Myocyte (in vitro differentiated cells): ENCODE measurements around the gene ASTN2. TPM values are rescaled to one million over a fixed set of nuclear protein-coding genes. Genes with fewer than 3 reads are reported as not detected.

Source experiments
- DNase-seq: peaks from one replicate; pipeline ENCODE4 v3.0.0-alpha.2; 2012; ENCODE audit warnings: low read depth
- total RNA-seq: library from RNA; depleted of rRNA; stranded (reverse); fragments of >200 nt; gene quantifications from 2 replicates; pipeline ENCODE4 v1.2.3, GENCODE V29; 2014

Gene ASTN2
- total RNA-seq, 1 donor from 2014 or later: 25.3 TPM

- no peak for DNase-seq
These were observed 725.9 kb downstream of the ASTN2 start for GRCh38 chr9:116688806-116689485.

- peak; percentile 15 for DNase-seq
These were observed 727.1 kb downstream of the ASTN2 start for GRCh38 chr9:116687754-116688135.

- peak; percentile 94 for DNase-seq
These were observed 727.6 kb downstream of the ASTN2 start, which contains the start of gene TRIM32 for GRCh38 chr9:116687074-116687753. Gene TRIM32 (plus strand): TSS chr9:116687305. CDS start chr9:116697743, 10,438 bp downstream.

GRCh38 chr9:116686693-116687073 lies 728.2 kb downstream of the ASTN2 start:
- no peak for DNase-seq

DNA sequence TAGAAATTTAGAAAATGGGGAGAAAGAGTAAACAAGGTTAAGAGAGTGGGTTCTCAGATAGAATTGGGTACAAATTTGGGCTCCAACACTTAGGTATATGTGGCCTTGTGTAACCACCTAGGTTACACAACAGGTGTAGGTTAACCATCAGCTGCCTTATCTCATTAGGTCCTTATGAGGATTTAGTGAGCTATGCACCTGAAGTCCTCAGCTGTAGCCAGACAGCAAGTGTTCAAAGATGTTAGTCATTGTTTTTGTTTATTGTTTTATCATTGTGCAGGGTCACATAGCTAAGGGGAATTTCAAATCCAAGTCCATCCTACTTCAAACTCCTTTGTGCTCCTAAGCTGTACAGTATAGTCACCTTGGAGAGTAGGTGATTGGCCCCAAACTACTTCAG lies 728.7 kb downstream of the ASTN2 start:
- DNase-seq: no peak

DNA sequence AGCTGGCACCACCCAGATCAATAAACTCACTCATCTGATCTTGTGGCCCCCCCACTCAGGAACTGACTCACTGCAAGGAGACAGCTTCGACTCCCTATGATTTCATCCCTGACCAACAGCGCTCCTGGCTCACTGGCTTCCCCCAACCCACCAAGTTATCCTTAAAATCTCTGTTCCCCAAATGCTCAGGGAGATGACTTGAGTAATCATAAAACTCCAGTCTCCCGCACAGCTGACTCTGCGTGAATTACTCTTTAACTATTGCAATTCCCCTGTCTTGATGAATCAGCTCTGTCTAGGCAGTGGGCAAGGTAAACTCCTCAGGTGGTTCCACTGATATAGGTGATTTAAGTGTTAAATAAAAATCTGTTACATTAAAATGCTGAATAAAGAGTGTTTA lies 729.7 kb downstream of the ASTN2 start:
- DNase-seq: no peak

DNA sequence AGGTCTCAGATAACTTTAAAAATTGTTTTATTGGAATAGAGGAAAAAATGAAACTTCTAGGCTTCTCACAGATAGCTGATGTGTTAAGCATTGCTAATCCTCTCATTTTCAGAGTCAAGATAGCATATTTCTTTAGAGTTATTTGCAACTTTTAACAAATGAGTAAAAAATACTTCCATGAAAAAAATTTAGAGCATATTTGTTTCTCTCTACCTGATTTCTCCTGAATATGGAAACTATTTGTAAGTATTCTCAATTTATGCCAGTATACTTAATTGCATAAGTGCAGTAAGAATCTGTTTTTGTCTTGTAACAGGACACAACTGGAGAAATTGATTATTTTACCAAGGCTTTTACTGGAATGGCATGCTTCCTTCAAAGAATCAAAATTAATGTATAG lies 731.3 kb downstream of the ASTN2 start:
- DNase-seq: no peak

DNA sequence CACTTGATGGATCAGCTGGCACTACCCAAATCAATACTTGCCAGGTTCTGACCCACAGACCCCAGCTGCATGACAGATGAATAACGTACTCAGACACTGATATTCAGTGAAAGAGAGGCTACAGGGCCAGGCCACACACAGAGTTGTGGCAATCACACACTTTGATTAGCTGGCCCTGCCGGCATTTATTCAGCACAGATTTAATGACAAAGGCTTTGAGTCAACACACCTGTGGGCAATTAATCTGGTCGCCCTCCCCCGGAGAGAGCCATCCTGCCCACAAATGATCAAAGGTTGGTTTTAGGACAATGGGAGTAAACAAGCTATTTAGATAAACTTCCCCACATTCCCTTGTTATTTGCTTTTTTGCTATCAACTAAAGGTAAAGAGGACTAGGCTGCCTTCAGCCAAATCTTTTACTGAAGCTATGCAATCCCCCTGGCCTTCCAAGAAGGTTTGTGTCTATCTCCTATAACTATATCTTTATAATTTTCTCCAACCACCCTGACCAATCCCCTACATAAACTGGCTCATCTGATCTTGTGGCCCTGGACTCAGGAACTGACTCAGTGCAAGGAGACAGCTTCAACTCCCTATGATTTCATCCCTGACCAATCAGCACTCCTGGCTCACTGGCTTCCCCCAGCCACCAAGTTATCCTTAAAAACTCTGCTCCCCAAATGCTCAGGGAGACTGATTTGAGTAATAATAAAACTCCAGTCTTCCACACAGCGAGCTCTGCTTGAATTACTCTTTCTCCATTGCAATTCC lies 740.5 kb downstream of the ASTN2 start:
- no peak for DNase-seq

GRCh38 chr9:116673375-116673774 lies 741.5 kb downstream of the ASTN2 start:
- DNase-seq: no peak

DNA sequence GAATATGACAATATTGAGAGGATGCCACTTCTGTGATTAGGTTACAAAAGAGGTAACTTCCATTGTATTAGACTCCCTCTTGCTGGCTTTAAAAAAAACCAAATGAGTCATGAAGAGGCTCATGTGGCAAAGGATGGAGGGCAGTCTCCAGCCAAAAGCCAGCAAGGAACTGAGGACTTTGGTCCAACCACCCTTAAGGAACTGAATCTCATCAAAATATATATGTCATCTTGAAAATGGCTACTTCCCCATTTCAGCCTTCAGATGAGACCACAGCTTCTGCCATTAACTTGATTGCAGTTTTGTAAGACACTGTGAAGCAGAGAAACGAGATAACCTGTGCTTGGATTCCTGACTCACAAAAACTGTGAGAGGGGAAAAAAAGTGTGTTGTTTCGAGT lies 743.3 kb downstream of the ASTN2 start:
- no peak for DNase-seq

GRCh38 chr9:116668970-116669695 lies 745.7 kb downstream of the ASTN2 start:
- DNase-seq: no peak

DNA sequence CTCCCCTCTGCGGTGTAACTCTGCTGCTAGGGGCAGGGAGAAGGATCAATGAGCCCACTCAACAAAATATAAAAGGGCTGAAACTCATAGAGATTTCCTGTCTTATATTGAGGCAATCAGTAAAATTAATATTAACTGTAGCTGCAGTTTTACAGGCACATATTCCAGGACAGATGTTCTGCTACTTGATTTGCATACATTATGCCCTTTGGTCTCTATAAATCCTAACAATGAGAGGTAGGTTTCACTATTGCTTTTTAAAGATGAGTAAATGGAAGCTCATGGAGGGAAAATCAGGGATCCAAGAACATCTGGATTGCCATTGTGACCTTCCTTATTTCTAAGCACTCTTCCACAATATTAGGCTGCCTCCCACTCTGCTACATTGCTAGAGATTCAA lies 751.3 kb downstream of the ASTN2 start:
- no peak for DNase-seq

GRCh38 chr9:116662646-116663310 lies 752.1 kb downstream of the ASTN2 start:
- no peak for DNase-seq

DNA sequence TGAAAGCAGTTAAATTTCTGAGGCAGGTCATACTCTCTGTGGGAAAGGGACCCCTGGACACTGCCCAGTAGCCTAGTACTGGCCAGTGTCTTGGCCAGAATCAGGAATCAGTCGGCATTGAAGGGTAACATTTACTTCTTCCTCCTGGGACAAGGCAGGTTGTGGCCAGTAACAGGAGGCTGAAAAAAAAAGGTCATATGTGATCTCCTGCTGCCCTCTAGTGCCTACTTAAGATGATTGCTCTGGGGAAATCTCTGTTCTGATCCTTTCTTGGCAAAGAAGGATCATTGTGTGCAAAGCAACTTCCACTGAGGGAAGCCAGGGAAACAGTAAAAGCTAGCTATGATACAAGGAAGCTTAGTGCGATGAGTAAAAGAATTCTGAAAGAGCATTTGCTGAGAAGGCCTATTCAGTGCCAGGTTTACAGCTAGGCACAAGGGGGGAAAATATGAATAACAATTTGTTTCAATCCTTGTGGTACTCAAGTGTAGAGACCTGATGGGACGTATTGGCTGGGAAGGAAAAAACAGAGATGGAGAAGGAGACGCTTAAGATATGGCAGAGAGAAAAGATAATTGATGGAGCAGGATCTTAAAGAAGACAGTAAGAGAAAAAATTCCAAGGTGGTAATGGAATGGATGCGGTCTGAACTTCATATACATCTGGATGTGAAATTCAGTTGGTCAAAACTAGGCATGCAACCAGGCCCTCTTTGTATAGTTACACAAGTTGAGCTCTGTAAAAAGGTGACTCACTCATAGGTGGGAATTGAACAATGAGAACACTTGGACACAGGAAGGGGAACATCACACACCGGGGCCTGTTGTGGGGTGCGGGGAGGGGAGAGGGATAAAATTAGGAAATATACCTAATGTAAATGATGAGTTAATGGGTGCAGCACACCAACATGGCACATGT lies 753.6 kb downstream of the ASTN2 start:
- peak; percentile 71 for DNase-seq

DNA sequence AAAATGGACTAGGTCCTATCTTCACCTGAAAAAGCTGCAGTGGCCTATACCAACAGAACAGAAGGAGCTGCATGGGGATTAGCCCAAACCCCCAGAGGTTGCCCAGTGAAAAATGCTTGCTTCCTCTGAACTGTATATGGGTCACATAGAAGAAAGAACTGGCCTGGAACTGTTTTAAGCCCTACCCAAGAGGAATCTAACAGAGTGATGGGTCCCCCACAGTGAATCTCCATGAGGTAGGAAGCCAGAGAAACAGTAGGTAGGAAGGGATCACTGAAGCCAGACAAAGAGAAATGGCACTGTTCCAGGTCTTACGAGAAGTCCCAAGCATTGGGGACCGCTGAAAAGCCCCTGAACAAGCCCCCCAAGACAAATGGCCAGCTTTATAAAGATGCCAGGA lies 756.6 kb downstream of the ASTN2 start:
- no peak for DNase-seq

DNA sequence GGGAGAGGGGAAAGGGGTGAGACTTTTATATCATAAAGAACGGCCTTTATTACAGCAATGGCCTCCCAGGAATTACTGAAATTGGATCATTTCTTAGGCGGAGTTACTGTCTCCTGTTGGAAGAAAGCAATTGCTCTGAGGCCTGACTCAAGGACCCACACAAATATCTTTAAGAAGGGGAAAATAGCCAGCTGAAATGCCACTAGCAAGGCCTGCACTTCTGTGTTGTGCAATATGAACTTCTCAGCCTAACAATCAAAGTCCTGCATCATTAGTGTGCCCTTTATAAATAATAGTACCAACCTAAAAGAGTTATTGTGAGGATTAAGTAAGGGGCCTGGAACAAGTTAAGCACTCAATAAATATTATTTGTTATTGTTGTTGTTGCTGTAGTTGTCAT lies 757.9 kb downstream of the ASTN2 start:
- no peak for DNase-seq

DNA sequence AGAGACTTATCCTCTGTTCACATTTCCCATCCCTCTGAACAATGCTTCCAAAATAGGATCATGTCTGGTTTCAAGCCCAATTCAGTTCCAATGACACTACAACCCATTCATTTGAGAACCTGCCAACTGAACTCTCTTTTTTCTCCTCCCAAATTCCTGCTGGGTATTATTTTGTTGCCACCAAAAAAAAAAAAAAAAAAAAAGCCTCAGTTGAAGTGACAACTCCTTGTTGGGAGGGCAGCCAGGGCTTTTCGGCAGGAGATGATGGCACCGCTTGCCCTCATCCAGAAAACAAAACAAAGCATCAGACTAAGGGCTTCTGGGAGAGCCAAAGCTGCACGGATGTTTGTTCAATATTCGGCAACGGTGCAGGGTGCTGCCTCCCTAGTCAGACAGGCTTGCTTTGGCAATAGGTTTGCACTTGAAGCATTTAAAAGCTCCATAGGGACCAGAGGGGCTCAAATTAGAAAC lies 758.3 kb downstream of the ASTN2 start:
- DNase-seq: peak; percentile 17

DNA sequence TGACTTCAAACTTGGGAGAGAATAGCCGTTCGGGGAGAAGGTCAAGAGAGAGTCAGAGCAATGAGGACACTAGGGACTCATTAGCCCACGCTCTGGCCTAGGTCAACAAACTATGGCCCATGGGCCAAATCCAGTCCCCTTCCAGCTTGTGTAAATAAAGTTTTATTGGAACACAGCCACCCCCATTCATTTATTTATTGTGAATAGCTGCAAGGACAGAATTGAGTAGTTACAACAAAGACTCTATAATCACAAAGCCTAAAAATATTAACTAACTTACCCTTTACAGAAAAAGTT lies 760.9 kb downstream of the ASTN2 start:
- no peak for DNase-seq

DNA sequence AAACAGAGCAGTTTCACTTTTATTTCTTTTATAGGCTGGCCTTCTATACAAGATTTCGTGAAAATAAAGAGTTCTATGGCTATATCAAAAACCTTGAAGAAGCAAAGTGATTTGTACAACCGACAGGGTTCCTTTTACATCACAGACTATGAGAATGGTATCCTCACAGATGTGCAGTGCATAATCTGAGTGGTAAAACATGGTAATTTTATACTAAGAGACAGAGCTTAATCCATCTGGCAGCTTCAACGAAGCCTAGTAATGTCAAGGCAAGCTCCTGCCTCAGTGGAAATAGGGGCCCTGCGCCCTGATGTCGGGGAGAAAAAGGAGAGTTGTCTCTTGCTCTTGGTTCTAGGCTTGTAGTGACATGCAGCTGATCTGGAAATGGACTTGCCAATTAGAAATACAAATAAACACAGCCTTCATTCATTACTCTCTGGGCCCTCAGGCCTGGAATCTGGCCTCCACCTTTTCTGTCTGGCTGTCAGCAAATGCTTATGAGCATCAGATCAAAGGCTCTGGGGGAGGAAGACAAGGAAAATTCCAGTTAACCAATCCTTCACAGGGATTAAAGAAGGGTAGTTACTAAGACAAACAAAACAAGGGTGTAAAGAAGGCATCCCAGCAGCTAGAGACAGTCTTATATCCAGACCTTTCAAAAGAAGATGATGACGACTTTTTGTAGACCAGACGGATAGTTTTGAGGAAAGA lies 761.4 kb downstream of the ASTN2 start:
- no peak for DNase-seq

GRCh38 chr9:116647515-116647809 lies 767.4 kb downstream of the ASTN2 start:
- DNase-seq: no peak
